ENCODE measurements around the gene MAGI2. TPM values are rescaled to one million over a fixed set of nuclear protein-coding genes. Genes with fewer than 3 reads are reported as not detected.

The MAGI2 gene
- total RNA-seq, 1 experiment from 2014 or later: 0.25 TPM

- Histone ChIP-seq H3K4me1 (no peaks in the 10 kb centered on the region), H3K4me3 (ENCODE audit: low read depth, low read length) (no peak overlapping the region), H3K9me3 (no peaks in the 10 kb centered on the region), H3K36me3 (ENCODE audit: control insufficient read depth, insufficient read depth, low read length) (no peaks in the 10 kb centered on the region), H3K27me3 (replicated peaks; ENCODE audit: control insufficient read depth, insufficient read depth, low read length) (no peaks in the 10 kb centered on the region)
- no peaks in the 10 kb centered on the region for H3K36me3 Mint-ChIP-seq (ENCODE audit: insufficient read depth, unreplicated experiment)
- no peak overlapping the region for H3K4me3 Mint-ChIP-seq (ENCODE audit: unreplicated experiment)
- no peak overlapping the region for H3K27ac Mint-ChIP-seq (ENCODE audit: unreplicated experiment)
- H3K9me3 Mint-ChIP-seq (ENCODE audit: unreplicated experiment): no peaks in the 10 kb centered on the region
- no TSS peak for BruUV-seq (replicated peaks)
- no peak for DNase-seq
- no peak for TF ChIP-seq CTCF (IDR thresholded peaks at IDR 0.05; ENCODE audit: insufficient read depth in 1 of 2, low read depth in 1 of 2, low read length in 1 of 2, severe bottlenecking in 1 of 2, unreplicated experiment in 1 of 2)
- ChIA-PET POLR2A (no interaction called here), CTCF (no interaction called here)
- no peaks in the 10 kb centered on the region for H3K4me1 Mint-ChIP-seq (ENCODE audit: low read depth, unreplicated experiment)
- intact Hi-C loops (cut with micrococcal nuclease; ENCODE audit: unreplicated experiment): loop anchor here (10.0 kb wide), 1 partner anchor 321 kb away; no protein-coding TSS in a partner anchor
- H3K27me3 Mint-ChIP-seq (ENCODE audit: insufficient read depth, unreplicated experiment): peaks cover 12% of the 10 kb centered on the region
Measured at GRCh38 chr7:78345979-78346378, 1107.5 kb downstream of the MAGI2 start.

- BruUV-seq (replicated peaks): no TSS peak
Measured at GRCh38 chr7:78345293-78345911, 1108.1 kb downstream of the MAGI2 start.

GRCh38 chr7:78334426-78334825 lies 1119.0 kb downstream of the MAGI2 start:
- no peak for TF ChIP-seq CTCF (IDR thresholded peaks at IDR 0.05; ENCODE audit: insufficient read depth in 1 of 2, low read depth in 1 of 2, low read length in 1 of 2, severe bottlenecking in 1 of 2, unreplicated experiment in 1 of 2)
- Mint-ChIP-seq H3K9me3 (ENCODE audit: unreplicated experiment) (no peaks in the 10 kb centered on the region), H3K27ac (ENCODE audit: unreplicated experiment) (no peak overlapping the region), H3K36me3 (ENCODE audit: insufficient read depth, unreplicated experiment) (no peaks in the 10 kb centered on the region), H3K4me3 (ENCODE audit: unreplicated experiment) (no peak overlapping the region), H3K4me1 (ENCODE audit: low read depth, unreplicated experiment) (no peaks in the 10 kb centered on the region), H3K27me3 (ENCODE audit: insufficient read depth, unreplicated experiment) (peaks cover 12% of the 10 kb centered on the region)
- intact Hi-C loops (cut with micrococcal nuclease; ENCODE audit: unreplicated experiment): no loop called here
- no peaks in the 10 kb centered on the region for H3K27me3 ChIP-seq (replicated peaks; ENCODE audit: control insufficient read depth, insufficient read depth, low read length)
- DNase-seq: no peak
- no peaks in the 10 kb centered on the region for H3K9me3 ChIP-seq
- ChIA-PET POLR2A (no interaction called here), CTCF (no interaction called here)
- no peak overlapping the region for H3K4me3 ChIP-seq (ENCODE audit: low read depth, low read length)
- no peaks in the 10 kb centered on the region for H3K36me3 ChIP-seq (ENCODE audit: control insufficient read depth, insufficient read depth, low read length)
- H3K4me1 ChIP-seq: no peaks in the 10 kb centered on the region
- BruUV-seq (replicated peaks): no TSS peak

More at GRCh38 chr7:78345293-78345911, 1108.1 kb downstream of the MAGI2 start:
- no peaks in the 10 kb centered on the region for H3K9me3 Mint-ChIP-seq (ENCODE audit: unreplicated experiment)
- H3K4me1 Mint-ChIP-seq (ENCODE audit: low read depth, unreplicated experiment): no peaks in the 10 kb centered on the region
- intact Hi-C loops (cut with micrococcal nuclease; ENCODE audit: unreplicated experiment): loop anchor here (10.0 kb wide), 1 partner anchor 321 kb away; no protein-coding TSS in a partner anchor
- H3K36me3 Mint-ChIP-seq (ENCODE audit: insufficient read depth, unreplicated experiment): no peaks in the 10 kb centered on the region
- no peaks in the 10 kb centered on the region for H3K4me1 ChIP-seq
- no peaks in the 10 kb centered on the region for H3K27me3 ChIP-seq (replicated peaks; ENCODE audit: control insufficient read depth, insufficient read depth, low read length)
- no peak for DNase-seq
- TF ChIP-seq CTCF (IDR thresholded peaks at IDR 0.05; ENCODE audit: insufficient read depth in 1 of 2, low read depth in 1 of 2, low read length in 1 of 2, severe bottlenecking in 1 of 2, unreplicated experiment in 1 of 2): no peak
- H3K9me3 ChIP-seq: no peaks in the 10 kb centered on the region
- H3K36me3 ChIP-seq (ENCODE audit: control insufficient read depth, insufficient read depth, low read length): no peaks in the 10 kb centered on the region
- no peak overlapping the region for H3K4me3 ChIP-seq (ENCODE audit: low read depth, low read length)
- no peak overlapping the region for H3K27ac Mint-ChIP-seq (ENCODE audit: unreplicated experiment)
- POLR2A ChIA-PET: no interaction called here
- CTCF ChIA-PET: no interaction called here
- H3K27me3 Mint-ChIP-seq (ENCODE audit: insufficient read depth, unreplicated experiment): peaks cover 12% of the 10 kb centered on the region
- H3K4me3 Mint-ChIP-seq (ENCODE audit: unreplicated experiment): no peak overlapping the region
